HG03103 (cell line): ENCODE measurements around the gene GSTM4.
A peak's percentile ranks its signal among the peaks of the same experiment; 100 is the strongest.

ENCODE experiments used
- ATAC-seq: cut with Tn5 transposase; IDR thresholded peaks from one replicate; pipeline ENCODE4 v1.9.1; 2021; ENCODE audit warnings: low read depth; ENCODE audit not compliant: unreplicated experiment

The GSTM4 gene

GRCh38 chr1:109655615-109656519 lies at the start of gene GSTM4:
Gene GSTM4 (plus strand): TSS chr1:109656099. CDS start chr1:109656390, 291 bp downstream.
- ATAC-seq: peak; percentile 74

GRCh38 chr1:109609881-109610280 lies 46.0 kb upstream of the GSTM4 start:
- ATAC-seq: no peak

GRCh38 chr1:109610609-109611307 lies 45.1 kb upstream of the GSTM4 start:
- no peak for ATAC-seq

GRCh38 chr1:109611308-109611990 lies 44.5 kb upstream of the GSTM4 start:
- ATAC-seq: no peak

- ATAC-seq: no peak
Measured at GRCh38 chr1:109613361-109614147, 42.3 kb upstream of the GSTM4 start.

GRCh38 chr1:109615879-109616278 lies 40.0 kb upstream of the GSTM4 start:
- no peak for ATAC-seq

GRCh38 chr1:109616391-109616790 lies 39.5 kb upstream of the GSTM4 start:
- ATAC-seq: no peak

- ATAC-seq: no peak
Measured at GRCh38 chr1:109617291-109617801, 38.6 kb upstream of the GSTM4 start.

GRCh38 chr1:109618661-109619575 lies 37.0 kb upstream of the GSTM4 start:
- no peak for ATAC-seq

- ATAC-seq: peak; percentile 48
Measured at GRCh38 chr1:109619576-109620400, 36.1 kb upstream of the GSTM4 start, which contains the start of the genes AMPD2 and GNAT2. Gene AMPD2 (plus strand): TSS chr1:109619837. CDS start chr1:109621176, 1,339 bp downstream. Gene GNAT2 (minus strand): TSS chr1:109619616. CDS start chr1:109612870, 6,746 bp downstream.

- ATAC-seq: no peak
Measured at GRCh38 chr1:109620401-109620791, 35.5 kb upstream of the GSTM4 start.

- peak; percentile 59 for ATAC-seq
Measured at GRCh38 chr1:109620841-109621286, 35.0 kb upstream of the GSTM4 start.

GRCh38 chr1:109621379-109622136 lies 34.3 kb upstream of the GSTM4 start:
- no peak for ATAC-seq

GRCh38 chr1:109622137-109622892 lies 33.6 kb upstream of the GSTM4 start:
- ATAC-seq: no peak

GRCh38 chr1:109622895-109623294 lies 33.0 kb upstream of the GSTM4 start:
- no peak for ATAC-seq

GRCh38 chr1:109623601-109624161 lies 32.2 kb upstream of the GSTM4 start:
- ATAC-seq: no peak
